HuH-7 (cell line): Measurements from ENCODE around the gene GIPC2.
A peak's percentile ranks its signal among the peaks of the same experiment; 100 is the strongest.
"Not testable (repeated sequence)": the region's sequence is repeated elsewhere in the genome, so short reads cannot be mapped to it uniquely, and the experiment has no call there.

Experiments used
- DNase-seq: peaks from one replicate; pipeline ENCODE4 v3.0.0; 2011; ENCODE audit warnings: low spot score

The GIPC2 gene

GRCh38 chr1:78038071-78038470 lies 7.7 kb upstream of the GIPC2 start:
- DNase-seq = no peak

- no peak for DNase-seq
Observed at GRCh38 chr1:78038491-78038939, 7.3 kb upstream of the GIPC2 start.

- no peak for DNase-seq
Observed at GRCh38 chr1:78040484-78041089, 5.2 kb upstream of the GIPC2 start.

GRCh38 chr1:78043436-78043835 lies 2.3 kb upstream of the GIPC2 start:
- no peak for DNase-seq

GRCh38 chr1:78044796-78045562 lies 787 bp upstream of the GIPC2 start:
- no peak for DNase-seq

- no peak for DNase-seq
Observed at GRCh38 chr1:78045563-78045925, 222 bp upstream of the GIPC2 start.

- no peak for DNase-seq
Observed at GRCh38 chr1:78047106-78047505, 1.3 kb downstream of the GIPC2 start.

DNA sequence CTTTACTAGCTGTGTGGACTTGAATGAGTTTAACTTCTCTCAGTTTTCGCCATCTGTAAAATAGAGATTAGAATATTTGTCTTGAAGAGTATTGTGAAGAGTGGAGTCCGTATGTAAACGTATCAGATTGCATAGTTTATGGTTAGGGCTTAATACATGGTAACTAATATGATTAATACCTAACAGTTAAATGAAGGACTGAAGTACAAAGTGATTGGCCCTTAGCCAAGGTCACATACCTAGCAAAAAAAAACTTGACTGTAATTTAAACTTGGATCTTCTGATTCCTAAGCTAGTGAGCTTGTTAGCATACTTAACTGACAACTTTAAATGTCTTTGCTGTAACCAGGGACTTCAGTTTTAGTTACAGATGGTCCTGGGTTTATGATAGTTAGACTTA lies 1.9 kb downstream of the GIPC2 start:
- DNase-seq = no peak

DNA sequence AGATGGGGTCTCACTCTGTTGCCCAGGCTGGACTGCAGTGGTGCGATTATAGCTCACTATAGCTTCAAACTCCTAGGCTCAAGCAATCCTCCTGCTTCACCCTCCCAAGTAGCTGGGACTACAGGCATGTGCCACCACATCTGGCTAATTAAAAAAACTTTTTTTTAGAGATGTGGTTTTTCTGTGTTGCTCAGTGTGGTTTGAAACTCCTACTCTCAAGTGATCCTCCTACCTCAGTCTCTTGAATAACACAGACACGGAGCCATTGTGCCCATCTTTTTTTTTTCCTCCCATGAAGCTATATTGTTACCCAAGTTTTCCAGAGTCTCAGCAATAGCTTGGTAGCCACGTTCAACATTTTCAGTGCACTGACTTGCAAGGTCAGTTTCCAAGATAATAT lies 2.7 kb downstream of the GIPC2 start:
- no peak for DNase-seq

GRCh38 chr1:78049396-78049795 lies 3.6 kb downstream of the GIPC2 start:
- no peak for DNase-seq

DNA sequence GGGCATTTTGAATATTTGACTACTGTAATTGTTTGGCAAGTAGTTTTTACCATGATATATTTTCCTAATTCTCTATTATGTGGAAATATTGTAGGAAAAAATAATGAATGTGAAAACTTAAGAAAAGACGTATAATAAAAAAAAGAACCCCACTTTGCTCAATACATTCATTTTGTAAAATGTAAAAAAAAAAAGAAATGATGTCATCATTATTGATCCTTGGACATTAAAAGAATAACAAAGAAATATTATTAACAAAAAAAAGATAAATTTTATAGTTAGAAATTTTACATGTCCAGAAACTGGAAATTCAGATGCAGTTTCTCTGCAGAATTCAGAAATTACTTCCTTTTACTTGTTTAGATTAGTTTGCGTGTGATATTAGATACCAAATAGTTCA lies 5.2 kb downstream of the GIPC2 start:
- DNase-seq = no peak

DNA sequence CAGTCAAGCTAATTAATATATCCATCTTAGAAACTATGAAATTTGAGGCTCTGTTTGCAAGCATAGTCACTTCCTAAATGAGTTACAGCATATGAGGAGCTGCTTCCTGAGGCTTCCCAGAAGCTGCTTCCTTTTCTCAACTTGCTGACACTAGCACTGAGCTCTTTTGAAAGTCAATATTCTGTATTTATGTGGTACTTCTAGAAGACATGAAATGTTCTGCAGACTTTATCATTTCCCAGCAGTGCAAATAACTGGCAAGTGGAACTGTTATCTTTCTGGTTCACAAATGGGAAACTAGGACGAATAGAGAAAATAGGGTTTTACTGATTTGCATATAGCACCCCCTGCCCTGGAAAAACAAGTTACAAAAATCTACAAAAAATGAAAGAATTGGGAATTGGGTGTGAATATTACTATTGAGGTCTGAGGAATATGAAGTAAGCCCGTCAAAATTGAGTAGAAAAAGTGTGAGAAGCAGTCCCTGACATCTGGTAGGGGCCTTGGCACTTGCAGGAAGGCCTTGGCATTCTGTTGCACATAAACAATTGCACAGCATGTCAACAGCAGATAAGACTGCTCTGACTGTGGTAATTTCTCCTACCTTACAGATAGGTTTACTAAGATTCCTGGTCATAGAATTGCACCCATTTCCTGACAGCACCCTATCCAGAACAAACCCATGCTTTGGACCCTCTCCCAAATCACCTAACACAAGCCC lies 7.1 kb downstream of the GIPC2 start:
- DNase-seq = no peak

GRCh38 chr1:78053498-78053897 lies 7.7 kb downstream of the GIPC2 start:
- no peak for DNase-seq

- DNase-seq = no peak
Observed at GRCh38 chr1:78054559-78054958, 8.8 kb downstream of the GIPC2 start.

DNA sequence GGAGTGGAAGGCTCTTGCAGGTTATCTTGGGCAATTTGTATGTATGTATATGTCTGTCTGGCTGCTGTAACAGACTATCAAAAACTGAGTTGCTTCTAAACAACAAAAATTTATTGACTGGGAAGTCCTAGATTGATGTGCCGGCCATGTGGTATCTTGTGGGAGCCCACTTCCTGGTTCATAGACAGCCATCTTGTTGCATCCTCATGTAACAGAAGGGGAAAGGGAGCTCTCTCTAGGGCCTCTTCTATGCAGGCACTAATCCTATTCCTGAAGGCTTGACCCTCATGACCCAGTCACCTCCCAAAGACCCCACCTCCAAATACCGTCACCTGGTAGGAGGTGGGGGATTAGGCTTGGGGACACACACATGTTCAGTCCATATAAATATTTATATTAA lies 9.2 kb downstream of the GIPC2 start:
- DNase-seq = no peak

- DNase-seq = no peak
Observed at GRCh38 chr1:78055565-78056132, 9.9 kb downstream of the GIPC2 start.

DNA sequence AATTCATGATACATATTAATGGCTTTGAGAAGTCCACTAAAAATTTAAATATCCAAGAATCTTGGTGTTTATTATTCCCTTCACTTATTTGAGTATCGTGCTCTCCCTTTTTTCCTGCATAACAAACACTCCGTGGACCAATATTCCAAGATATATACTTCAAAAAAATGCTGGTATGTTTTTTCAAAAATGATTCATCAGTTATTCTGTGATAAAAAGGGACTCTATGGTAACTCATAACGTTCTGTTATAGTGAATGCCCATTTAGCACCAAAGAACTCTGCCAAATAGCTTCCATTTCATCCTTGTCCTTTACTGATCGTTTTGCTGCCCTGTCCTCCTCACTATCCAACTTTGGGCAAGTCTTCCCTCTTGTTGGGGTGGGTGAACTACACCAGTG lies 12.9 kb downstream of the GIPC2 start:
- DNase-seq = no peak

DNA sequence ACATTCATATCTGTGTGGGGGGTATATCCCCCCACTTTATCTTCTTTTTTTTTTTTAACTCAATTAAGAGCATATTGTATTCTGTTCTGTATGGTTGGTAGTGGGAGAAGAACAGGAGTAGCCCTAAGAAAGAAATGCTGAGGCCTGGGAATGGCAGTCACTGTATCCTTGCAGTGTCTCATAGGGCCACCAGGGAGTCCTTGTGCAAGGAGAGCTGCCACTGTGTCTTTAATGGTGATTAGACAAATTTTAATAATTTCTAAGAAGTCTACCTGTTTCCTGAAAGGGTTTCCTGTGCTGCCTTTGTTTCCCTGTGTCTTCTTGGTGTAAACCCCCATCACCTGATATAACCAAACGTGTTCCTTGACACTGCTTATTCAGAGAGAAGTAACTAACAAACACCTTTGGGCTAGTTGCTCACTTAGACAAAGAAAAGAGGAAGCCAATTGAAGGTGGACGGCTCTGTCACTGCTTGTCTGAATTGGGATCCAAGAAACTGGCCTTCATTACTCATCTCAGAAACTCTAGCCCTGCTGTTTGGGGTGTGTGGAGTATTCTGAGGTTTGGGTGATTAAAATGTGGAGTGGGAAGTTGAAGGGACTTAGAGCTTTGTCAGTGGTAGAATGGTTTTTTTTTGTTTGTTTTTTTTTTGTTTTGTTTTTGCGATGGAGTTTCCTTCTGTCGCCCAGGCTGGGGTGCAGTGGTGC lies 15.2 kb downstream of the GIPC2 start:
- DNase-seq = no peak

DNA sequence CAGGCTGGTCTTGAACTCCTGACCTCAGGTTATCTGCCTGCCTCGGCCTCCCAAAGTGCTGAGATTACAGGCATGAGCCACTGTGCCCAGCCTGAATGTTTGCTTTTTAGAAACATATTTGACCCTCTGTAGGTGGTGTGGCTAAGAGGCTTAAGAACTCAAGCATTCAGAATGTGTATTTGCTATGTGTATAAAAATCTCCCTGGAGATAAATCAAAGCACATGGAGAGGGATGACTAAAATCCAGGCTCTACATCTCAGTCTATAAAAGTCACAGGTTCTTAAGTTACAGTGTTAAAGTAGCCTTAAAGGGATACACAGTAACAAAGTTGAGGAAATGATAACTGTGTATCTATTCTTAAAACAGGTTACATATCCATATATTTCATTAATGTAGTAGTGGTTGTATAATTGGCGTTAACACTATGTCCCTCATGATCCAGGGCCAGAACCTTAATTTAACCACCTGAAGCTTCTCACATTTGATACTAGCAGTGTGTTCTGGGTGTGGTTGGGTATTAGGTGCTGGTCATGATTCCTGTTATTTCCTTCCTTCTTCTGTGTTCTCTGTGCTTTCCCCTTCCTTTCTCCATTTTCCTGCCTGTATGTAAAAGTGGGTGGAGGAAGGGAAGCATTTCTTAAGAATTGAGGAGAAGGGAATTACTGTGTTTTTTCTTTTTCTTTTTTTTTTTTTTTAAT lies 16.2 kb downstream of the GIPC2 start:
- no peak for DNase-seq

GRCh38 chr1:78064886-78065285 lies 19.1 kb downstream of the GIPC2 start:
- not testable (repeated sequence) for DNase-seq

- DNase-seq = peak; percentile 15
Observed at GRCh38 chr1:78068681-78069283, 23.0 kb downstream of the GIPC2 start.
